ENCODE results near the gene BGLAP.
A peak's percentile ranks its signal among the peaks of the same experiment; 100 is the strongest.

The BGLAP gene

GRCh38 chr1:156291226-156292061, 49.5 kb downstream of the BGLAP start:
- peak; percentile 23 to 25 for DNase-seq (ENCODE audit: low read depth in 2 of 2)

Measured in fibroblast of skin of left biceps (primary cell).